Measurements from ENCODE around the gene SNRPD3.
"Not testable (repeated sequence)": the region's sequence is repeated elsewhere in the genome, so short reads cannot be mapped to it uniquely, and the experiment has no call there.

DNA sequence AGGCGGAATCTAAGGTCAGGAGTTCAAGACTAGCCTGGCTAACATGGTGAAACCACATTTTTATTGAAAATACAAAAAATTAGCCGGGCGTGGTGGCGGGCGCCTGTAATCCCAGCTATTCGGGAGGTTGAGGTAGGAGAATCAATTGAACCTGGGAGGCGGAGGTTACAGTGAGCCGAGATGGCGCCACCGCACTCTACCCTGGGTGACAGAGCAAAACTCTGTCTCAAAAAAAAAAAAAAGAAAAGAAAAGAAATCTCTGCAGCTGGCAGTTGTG is 37.7 kb downstream of the SNRPD3 start:
- TF ChIP-seq, protein P1, sequence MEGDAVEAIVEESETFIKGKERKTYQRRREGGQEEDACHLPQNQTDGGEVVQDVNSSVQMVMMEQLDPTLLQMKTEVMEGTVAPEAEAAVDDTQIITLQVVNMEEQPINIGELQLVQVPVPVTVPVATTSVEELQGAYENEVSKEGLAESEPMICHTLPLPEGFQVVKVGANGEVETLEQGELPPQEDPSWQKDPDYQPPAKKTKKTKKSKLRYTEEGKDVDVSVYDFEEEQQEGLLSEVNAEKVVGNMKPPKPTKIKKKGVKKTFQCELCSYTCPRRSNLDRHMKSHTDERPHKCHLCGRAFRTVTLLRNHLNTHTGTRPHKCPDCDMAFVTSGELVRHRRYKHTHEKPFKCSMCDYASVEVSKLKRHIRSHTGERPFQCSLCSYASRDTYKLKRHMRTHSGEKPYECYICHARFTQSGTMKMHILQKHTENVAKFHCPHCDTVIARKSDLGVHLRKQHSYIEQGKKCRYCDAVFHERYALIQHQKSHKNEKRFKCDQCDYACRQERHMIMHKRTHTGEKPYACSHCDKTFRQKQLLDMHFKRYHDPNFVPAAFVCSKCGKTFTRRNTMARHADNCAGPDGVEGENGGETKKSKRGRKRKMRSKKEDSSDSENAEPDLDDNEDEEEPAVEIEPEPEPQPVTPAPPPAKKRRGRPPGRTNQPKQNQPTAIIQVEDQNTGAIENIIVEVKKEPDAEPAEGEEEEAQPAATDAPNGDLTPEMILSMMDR (IDR thresholded peaks at IDR 0.05) = not testable (repeated sequence)
- not testable (repeated sequence) for TF ChIP-seq POLR2A (IDR thresholded peaks at IDR 0.05); POLR2AphosphoS5 (IDR thresholded peaks at IDR 0.05; ENCODE audit: insufficient read depth in 1 of 2, low read depth in 1 of 2)
